Neutrophil (primary cell): ENCODE data around the gene SHISAL1.

ENCODE experiments used
- H3K27ac ChIP-seq: fragments of 200-600 bp; sonication (generic); 2 replicates; pipeline ENCODE4 v1.5.1; 2016; ENCODE audit warnings: mild to moderate bottlenecking, moderate library complexity
- H3K27me3 ChIP-seq: fragments of 200-600 bp; sonication (generic); 2 replicates; pipeline ENCODE4 v1.6.0; 2016; ENCODE audit warnings: mild to moderate bottlenecking
- H3K36me3 ChIP-seq: fragments of 200-600 bp; sonication (generic); 2 replicates; pipeline ENCODE4 v1.5.1; 2017
- H3K4me1 ChIP-seq, 2 experiments: fragments of 200-600 bp in 1 of 2; sonication (generic) in 1 of 2; 1 replicate in 1 of 2; 2 replicates in 1 of 2; pipeline versions ENCODE4 v1.5.1 to v1.6.1; 2013 to 2016; ENCODE audit warnings: low read depth in 1 of 2, low read length in 1 of 2, mild to moderate bottlenecking in 1 of 2, moderate library complexity in 1 of 2; ENCODE audit not compliant: control insufficient read depth in 1 of 2, insufficient read depth in 1 of 2
- H3K4me3 ChIP-seq, 2 experiments: fragments of 200-600 bp in 1 of 2; sonication (generic) in 1 of 2; 1 replicate in 1 of 2; 2 replicates in 1 of 2; pipeline ENCODE4 v1.5.1; 2013 to 2016; ENCODE audit warnings: low read depth in 1 of 2, low read length in 1 of 2, mild to moderate bottlenecking in 1 of 2, moderate library complexity in 1 of 2
- H3K9me3 ChIP-seq: fragments of 200-600 bp; sonication (generic); 2 replicates; pipeline ENCODE4 v1.5.1; 2016
- TF ChIP-seq, protein P1 (sequence below): fragments of 200-600 bp; sonication (generic); IDR thresholded peaks from 2 replicates; pipeline ENCODE4 v1.5.1; 2016; ENCODE audit warnings: antibody characterized with exemption

Gene SHISAL1

GRCh38 chr22:44313385-44314006 is 745 bp upstream of the SHISAL1 start:
- Histone ChIP-seq H3K27me3 (no peaks in the 10 kb centered on the region), H3K4me1 (no peaks in the 10 kb centered on the region), H3K27ac (no peak overlapping the region), H3K9me3 (no peaks in the 10 kb centered on the region), H3K36me3 (no peaks in the 10 kb centered on the region), H3K4me3 (no peak overlapping the region)
- TF ChIP-seq, protein P1, sequence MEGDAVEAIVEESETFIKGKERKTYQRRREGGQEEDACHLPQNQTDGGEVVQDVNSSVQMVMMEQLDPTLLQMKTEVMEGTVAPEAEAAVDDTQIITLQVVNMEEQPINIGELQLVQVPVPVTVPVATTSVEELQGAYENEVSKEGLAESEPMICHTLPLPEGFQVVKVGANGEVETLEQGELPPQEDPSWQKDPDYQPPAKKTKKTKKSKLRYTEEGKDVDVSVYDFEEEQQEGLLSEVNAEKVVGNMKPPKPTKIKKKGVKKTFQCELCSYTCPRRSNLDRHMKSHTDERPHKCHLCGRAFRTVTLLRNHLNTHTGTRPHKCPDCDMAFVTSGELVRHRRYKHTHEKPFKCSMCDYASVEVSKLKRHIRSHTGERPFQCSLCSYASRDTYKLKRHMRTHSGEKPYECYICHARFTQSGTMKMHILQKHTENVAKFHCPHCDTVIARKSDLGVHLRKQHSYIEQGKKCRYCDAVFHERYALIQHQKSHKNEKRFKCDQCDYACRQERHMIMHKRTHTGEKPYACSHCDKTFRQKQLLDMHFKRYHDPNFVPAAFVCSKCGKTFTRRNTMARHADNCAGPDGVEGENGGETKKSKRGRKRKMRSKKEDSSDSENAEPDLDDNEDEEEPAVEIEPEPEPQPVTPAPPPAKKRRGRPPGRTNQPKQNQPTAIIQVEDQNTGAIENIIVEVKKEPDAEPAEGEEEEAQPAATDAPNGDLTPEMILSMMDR = no peak

GRCh38 chr22:44311855-44312170 is 938 bp downstream of the SHISAL1 start:
- H3K27me3 ChIP-seq = no peaks in the 10 kb centered on the region
- no peaks in the 10 kb centered on the region for H3K9me3 ChIP-seq
- H3K36me3 ChIP-seq = no peaks in the 10 kb centered on the region
- no peak overlapping the region for H3K4me3 ChIP-seq
- no peak overlapping the region for H3K27ac ChIP-seq
- TF ChIP-seq, protein P1 = no peak
- H3K4me1 ChIP-seq = no peaks in the 10 kb centered on the region

GRCh38 chr22:44311104-44311854 is 1.5 kb downstream of the SHISAL1 start:
- TF ChIP-seq, protein P1 = no peak
- Histone ChIP-seq H3K36me3 (no peaks in the 10 kb centered on the region), H3K4me1 (no peaks in the 10 kb centered on the region), H3K27me3 (no peaks in the 10 kb centered on the region), H3K27ac (no peak overlapping the region), H3K4me3 (no peak overlapping the region), H3K9me3 (no peaks in the 10 kb centered on the region)

DNA sequence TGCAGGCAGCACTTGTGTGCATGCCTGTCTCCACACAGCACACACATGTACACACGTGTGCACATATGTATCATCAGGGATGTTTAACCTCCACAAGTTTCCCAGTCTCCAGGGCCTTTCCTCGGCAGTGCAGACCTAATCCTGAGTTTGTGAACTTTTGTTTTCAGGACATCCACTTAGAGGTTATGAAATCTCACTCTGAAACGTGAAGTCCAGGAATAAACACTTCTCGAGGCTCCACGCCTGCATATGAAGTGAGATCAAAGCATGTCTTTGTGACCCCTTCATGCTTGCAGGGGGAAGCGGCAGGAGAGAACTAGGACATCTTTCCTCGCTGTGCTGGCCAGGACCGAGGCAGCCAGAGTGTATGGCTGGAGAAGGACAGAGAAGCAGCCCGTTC is 3.1 kb downstream of the SHISAL1 start:
- no peak overlapping the region for H3K27ac ChIP-seq
- H3K9me3 ChIP-seq = no peaks in the 10 kb centered on the region
- no peaks in the 10 kb centered on the region for H3K4me1 ChIP-seq
- H3K4me3 ChIP-seq = no peak overlapping the region
- TF ChIP-seq, protein P1 = no peak
- H3K36me3 ChIP-seq = no peaks in the 10 kb centered on the region
- H3K27me3 ChIP-seq = no peaks in the 10 kb centered on the region

- no peak overlapping the region for H3K27ac ChIP-seq
- H3K9me3 ChIP-seq = no peaks in the 10 kb centered on the region
- H3K36me3 ChIP-seq = no peaks in the 10 kb centered on the region
- no peaks in the 10 kb centered on the region for H3K27me3 ChIP-seq
- H3K4me3 ChIP-seq = no peak overlapping the region
- TF ChIP-seq, protein P1 = no peak
- H3K4me1 ChIP-seq = no peaks in the 10 kb centered on the region
Observed at GRCh38 chr22:44309137-44309536, 3.6 kb downstream of the SHISAL1 start.
